HG03354 (cell line): ENCODE results near the gene CHAT.
A peak's percentile ranks its signal among the peaks of the same experiment; 100 is the strongest.

Experiments
- ATAC-seq: cut with Tn5 transposase; IDR thresholded peaks from one replicate; pipeline ENCODE4 v1.9.1; 2021; ENCODE audit warnings: mild to moderate bottlenecking; ENCODE audit not compliant: unreplicated experiment, poor library complexity, severe bottlenecking

Gene CHAT

GRCh38 chr10:49596493-49596809, 17.4 kb upstream of the CHAT start:
- no peak for ATAC-seq

GRCh38 chr10:49596836-49597235, 17.0 kb upstream of the CHAT start:
- no peak for ATAC-seq

DNA sequence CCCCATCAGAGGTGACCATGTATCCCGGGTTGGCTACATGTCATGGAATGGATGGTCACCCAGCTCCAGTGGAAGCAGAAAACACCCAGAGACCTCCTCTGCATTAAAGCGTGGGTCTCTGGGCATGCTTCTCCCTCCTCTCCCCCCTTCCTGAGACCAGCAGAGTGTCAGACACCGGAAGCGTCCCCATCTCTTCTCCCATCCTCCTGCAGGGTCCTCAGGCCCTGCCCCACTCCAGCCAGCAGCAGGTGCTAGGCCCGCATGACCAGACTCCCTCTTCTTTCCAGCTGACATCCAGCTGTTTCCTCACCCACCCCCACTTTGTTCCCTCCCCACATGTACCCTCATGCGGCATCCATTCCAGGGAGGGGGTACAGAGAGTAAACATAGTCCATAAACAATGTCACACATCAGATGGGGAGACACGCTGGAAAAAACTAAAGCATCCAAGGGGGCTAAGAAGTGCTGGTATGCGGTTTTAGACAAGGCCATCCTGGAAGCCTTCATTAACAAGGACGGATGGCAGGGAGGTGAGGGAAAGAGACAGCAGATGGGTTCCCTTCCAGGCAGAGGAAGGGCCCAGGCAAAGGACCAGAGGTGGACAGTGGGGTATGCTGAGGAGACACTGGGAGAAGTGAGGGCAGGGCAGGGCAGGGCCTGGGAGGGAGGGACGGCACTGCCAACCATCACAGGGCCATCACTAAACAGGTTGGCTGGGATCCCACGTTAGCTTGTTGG, 16.2 kb upstream of the CHAT start:
- no peak for ATAC-seq

DNA sequence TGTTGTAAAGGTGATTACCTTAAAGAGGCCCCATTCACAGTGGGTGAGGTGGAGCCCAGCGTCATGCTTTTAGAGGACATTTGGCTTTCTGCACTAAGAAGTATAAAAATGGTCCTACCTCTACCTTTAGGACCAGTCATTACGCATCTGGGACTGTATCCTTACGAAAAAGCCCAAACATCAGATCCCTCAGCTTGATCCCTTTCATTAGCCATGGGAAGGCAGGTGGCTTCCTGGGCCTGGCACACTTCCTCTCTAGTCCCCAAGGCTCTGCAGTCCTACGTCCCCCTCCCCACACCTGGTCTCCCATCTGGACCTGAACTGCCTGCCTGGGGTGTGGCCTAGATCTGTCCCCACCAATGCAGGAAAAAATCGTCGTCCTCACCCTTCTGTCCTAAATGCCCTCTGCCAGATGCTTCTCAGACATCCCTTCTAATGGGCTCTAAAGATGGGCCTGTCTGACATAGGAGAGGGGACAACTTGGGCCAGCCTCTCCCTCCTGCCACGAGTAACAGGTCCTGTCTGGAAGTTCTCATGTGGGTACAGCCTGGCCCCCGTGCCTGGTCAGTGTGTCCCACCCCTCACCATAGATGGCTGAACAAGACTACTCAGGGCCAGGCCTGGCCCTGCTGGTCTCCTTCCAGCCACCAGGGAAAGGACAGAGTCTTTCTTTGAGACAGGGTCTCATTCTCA, 15.5 kb upstream of the CHAT start:
- no peak for ATAC-seq

GRCh38 chr10:49598986-49599385, 14.9 kb upstream of the CHAT start:
- no peak for ATAC-seq

GRCh38 chr10:49599546-49599945, 14.3 kb upstream of the CHAT start:
- ATAC-seq = no peak

DNA sequence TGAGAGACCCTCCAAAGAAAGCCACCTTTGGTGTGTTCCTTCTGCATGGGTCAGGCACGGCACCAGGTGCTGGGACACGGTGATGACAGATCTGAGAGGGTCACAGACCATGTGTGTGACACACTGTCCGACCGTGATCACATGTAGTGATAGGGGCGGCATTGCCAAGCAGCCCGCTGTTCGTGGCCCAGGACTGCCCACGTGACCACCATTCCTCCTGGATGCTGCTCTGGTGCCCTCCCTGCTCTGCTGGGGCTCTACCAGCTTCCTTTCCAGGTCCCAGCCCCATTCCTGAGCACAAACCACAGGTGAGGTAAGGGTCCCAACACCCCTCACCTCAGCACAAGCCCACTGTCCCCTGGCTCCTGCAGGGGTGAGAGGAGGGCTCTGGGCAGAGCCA, 13.8 kb upstream of the CHAT start:
- ATAC-seq = no peak

DNA sequence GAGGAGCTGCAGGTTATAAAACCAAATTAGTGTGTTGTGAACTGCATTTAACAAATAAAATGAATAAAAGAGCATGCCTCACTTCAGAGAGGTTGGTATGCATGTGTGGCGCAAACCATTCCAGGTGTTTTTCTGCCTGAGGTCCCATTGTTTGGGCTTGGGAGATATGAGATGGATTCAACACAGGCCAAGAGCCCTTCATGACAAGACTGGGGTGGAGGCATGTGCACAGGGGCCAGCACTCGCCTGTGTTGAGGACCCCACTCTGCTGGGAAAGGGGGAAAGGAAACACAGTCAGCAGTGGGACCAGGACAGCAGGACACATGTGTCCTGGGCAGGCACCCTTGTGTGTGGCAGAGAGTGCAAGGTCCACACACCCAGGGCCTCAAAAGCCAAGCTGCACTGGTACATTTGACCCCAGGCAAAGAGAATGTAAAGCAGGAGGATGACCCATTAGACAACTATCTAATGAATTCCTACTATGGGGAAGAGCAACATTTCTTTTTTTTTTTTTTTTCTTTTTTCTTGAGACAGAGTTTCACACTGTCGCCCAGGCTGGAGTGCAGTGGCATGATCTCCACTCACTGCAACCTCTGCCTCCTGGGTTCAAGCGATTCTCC, 12.9 kb upstream of the CHAT start:
- ATAC-seq = no peak

DNA sequence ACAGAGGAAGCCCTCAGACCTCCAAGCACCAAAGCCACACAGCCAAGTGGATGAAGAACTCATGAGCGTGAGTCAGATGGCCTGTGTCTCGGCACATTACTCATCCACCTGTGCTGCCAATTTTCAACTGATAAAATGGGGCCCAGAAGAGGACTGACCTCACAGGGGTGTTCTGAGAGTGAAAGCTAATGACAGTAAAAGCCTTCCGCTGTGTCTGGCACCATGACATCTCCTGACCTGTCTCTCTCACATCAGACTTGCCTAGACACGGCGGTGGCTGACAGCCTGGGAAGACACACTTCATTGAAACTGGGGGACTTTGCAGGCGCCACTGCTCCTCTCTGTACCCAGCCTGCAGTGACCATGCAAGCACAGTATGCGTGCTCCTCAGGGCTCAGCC, 12.0 kb upstream of the CHAT start:
- no peak for ATAC-seq

GRCh38 chr10:49602380-49603023, 11.3 kb upstream of the CHAT start:
- no peak for ATAC-seq

DNA sequence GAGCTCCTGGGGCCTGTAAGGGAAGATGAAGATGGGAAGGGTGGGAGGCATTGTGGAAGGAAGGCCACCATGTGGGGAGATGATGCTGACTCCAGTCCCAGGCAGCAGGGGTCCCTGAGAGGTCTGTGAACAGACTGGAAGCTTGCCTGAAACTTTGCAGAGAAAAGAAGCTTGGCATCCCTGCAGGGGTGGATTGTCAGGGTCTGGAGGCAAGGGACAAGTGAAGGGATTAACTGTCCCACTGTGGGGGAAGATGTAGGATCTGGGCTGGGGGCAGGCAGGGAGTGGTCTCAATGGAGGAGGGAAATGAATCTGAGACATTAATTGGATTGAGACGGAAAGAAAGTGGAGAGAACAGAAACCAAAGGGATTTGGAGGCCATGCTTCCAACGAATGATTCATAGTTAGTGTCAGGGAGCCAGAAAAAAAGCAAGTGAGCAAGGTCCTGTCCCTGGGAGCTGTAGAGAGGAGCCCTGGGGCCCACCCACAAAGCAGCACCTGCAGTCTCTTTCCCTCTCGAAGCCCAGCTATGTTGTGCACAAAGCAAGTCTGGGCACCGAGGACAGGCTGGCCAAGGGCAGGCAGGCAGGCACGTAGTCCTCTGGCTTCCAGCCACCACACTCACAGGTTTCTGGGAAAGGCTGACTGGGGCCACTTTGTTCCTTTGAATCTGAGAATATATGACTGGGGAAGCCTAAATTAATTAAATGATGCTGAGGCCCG, 8.5 kb upstream of the CHAT start:
- no peak for ATAC-seq

DNA sequence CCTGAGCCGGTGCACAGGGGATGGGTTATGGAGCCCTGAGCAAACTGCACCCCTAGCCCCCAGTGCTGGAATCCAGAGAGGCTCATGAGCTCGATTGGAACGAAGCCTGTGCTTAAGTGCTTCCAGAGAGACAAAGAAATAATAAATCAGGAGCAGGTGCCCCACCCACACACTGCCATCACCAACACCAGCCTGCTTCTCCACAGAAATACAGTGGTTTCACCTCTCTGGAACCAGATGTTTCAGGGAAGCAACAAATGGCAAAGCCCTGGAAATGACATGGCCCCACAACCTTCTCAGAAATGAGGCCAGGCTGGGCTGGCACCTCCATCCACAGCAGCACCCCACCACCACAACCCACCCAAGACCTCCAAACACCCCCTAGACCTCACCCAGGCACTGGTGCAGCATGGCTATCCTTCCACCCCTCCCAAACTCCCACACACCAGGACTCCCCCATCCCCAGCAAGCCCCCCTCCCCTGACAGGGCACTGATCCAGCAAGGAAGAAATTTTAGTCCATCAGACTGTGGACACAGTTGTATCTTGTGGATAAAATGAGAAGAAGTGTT, 7.8 kb upstream of the CHAT start:
- ATAC-seq = no peak

GRCh38 chr10:49606981-49607535, 6.8 kb upstream of the CHAT start:
- peak; percentile 81 for ATAC-seq

- ATAC-seq = no peak
Measured at GRCh38 chr10:49608166-49609005, 5.5 kb upstream of the CHAT start.

DNA sequence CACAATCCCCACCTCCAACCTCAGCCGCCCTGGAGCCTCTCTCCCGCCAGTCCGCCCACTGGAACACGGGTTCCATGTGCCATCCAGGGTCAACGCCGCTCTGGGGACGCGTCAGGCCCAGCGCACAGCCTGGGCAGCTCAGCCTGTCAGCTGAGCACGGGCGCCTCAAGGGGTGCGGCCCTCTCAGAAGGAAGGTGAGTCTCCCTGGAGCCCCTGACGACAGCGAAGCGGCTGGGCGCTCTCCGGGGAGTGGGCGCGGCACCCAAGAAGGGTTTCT, 4.9 kb upstream of the CHAT start:
- no peak for ATAC-seq

GRCh38 chr10:49609283-49610113, 4.3 kb upstream of the CHAT start:
- ATAC-seq = no peak

GRCh38 chr10:49610114-49610457, 3.8 kb upstream of the CHAT start, which contains the start of gene SLC18A3:
Gene SLC18A3 (plus strand): TSS chr10:49610310. CDS start chr10:49610741, 431 bp downstream.
- no peak for ATAC-seq
